HL-60 (cell line): ENCODE measurements around the gene CD151.

ENCODE experiments used
- DNase-seq, 2 experiments: peaks; one replicate each; pipeline ENCODE4 v3.0.0-alpha.2; 2010 to 2020; ENCODE audit warnings: low read depth in 1 of 2, low spot score in 1 of 2
- H3K27ac ChIP-seq: fragments of 250-450 bp; sonication (Bioruptor Pico); replicated peaks from 2 replicates; pipeline ENCODE4 v1.5.1; 2020; ENCODE audit warnings: mild to moderate bottlenecking, moderate library complexity
- H3K27me3 ChIP-seq: fragments of 250-450 bp; sonication (Bioruptor Pico); 2 replicates; pipeline ENCODE4 v1.5.1; 2021; ENCODE audit warnings: mild to moderate bottlenecking, moderate library complexity; ENCODE audit not compliant: insufficient read depth, poor library complexity, severe bottlenecking
- H3K4me3 ChIP-seq: replicated peaks from 2 replicates; pipeline ENCODE4 v1.5.1; 2011; ENCODE audit warnings: mild to moderate bottlenecking, control low read depth, low read length; ENCODE audit not compliant: insufficient read depth
- CTCF ChIP-seq: IDR thresholded peaks from one replicate; pipeline ENCODE4 v1.5.1; 2011; ENCODE audit warnings: low read length, control low read depth, inconsistent platforms; ENCODE audit not compliant: insufficient read depth
- GABPA ChIP-seq: IDR thresholded peaks from 2 replicates; pipeline ENCODE4 v1.6.1; 2012; ENCODE audit warnings: low read depth
- POLR2AphosphoS5 ChIP-seq: IDR thresholded peaks from 2 replicates; pipeline ENCODE4 v1.6.1; 2012; ENCODE audit warnings: low read depth
- REST ChIP-seq: IDR thresholded peaks from 2 replicates; pipeline ENCODE4 v1.6.1; 2012; ENCODE audit warnings: low read depth; ENCODE audit not compliant: insufficient replicate concordance
- SPI1 ChIP-seq: IDR thresholded peaks from 2 replicates; pipeline ENCODE4 v1.6.1; 2012; ENCODE audit warnings: low read depth, mild to moderate bottlenecking, borderline replicate concordance

CD151 gene

GRCh38 chr11:863023-863909 is 30.5 kb downstream of the CD151 start:
- no peak for TF ChIP-seq GABPA
- TF ChIP-seq REST, result no peak
- TF ChIP-seq SPI1, result no peak
- no peak for TF ChIP-seq POLR2AphosphoS5
- TF ChIP-seq CTCF, result no peak
- no peak overlapping the region for H3K27ac ChIP-seq
- H3K27me3 ChIP-seq, result peaks cover 2% of the 10 kb centered on the region
- DNase-seq, result no peak
- H3K4me3 ChIP-seq, result no peak overlapping the region

GRCh38 chr11:863910-864827 is 31.4 kb downstream of the CD151 start:
- no peak for DNase-seq
- no peak overlapping the region for H3K27ac ChIP-seq
- no peak overlapping the region for H3K4me3 ChIP-seq
- no peak for TF ChIP-seq GABPA
- TF ChIP-seq POLR2AphosphoS5, result 0 out of 2 replicates have a peak, but pooled peaks have one; percentile 14
- peaks cover 2% of the 10 kb centered on the region for H3K27me3 ChIP-seq

GRCh38 chr11:864898-865297 is 32.1 kb downstream of the CD151 start:
- Histone ChIP-seq H3K27me3 (peaks cover 2% of the 10 kb centered on the region), H3K27ac (no peak overlapping the region), H3K4me3 (no peak overlapping the region)
- no peak for TF ChIP-seq GABPA
- TF ChIP-seq POLR2AphosphoS5, result no peak
- no peak for TF ChIP-seq CTCF
- no peak for TF ChIP-seq REST
- no peak for TF ChIP-seq SPI1
- DNase-seq, result no peak
